ENCODE data around the gene CELF1.
"Not testable (repeated sequence)": the region's sequence is repeated elsewhere in the genome, so short reads cannot be mapped to it uniquely, and the experiment has no call there.

Gene CELF1

GRCh38 chr11:47551086-47551485 lies 1.8 kb downstream of the CELF1 start:
- peak; percentile 48 for TF ChIP-seq CTCF (IDR thresholded peaks at IDR 0.05)
- TF ChIP-seq ZFX (IDR thresholded peaks at IDR 0.05; ENCODE audit: borderline replicate concordance) = no peak
- H3K27ac ChIP-seq = peak overlapping the region; percentile 81

GRCh38 chr11:47550288-47551047 lies 2.5 kb downstream of the CELF1 start:
- no peak for TF ChIP-seq ZFX (IDR thresholded peaks at IDR 0.05; ENCODE audit: borderline replicate concordance)
- no peak for TF ChIP-seq CTCF (IDR thresholded peaks at IDR 0.05)
- peak overlapping the region; percentile 81; the same call in 1 of the 2 replicates for H3K27ac ChIP-seq

- H3K27ac ChIP-seq = not testable (repeated sequence)
These were observed 6.7 kb downstream of the CELF1 start for GRCh38 chr11:47546274-47546673.

GRCh38 chr11:47545298-47545697 lies 7.6 kb downstream of the CELF1 start:
- TF ChIP-seq ZFX (IDR thresholded peaks at IDR 0.05; ENCODE audit: borderline replicate concordance) (no peak), CTCF (IDR thresholded peaks at IDR 0.05) (no peak)
- no peak overlapping the region for H3K27ac ChIP-seq

- H3K27ac ChIP-seq = no peak overlapping the region
- TF ChIP-seq CTCF (IDR thresholded peaks at IDR 0.05) (no peak), ZFX (IDR thresholded peaks at IDR 0.05; ENCODE audit: borderline replicate concordance) (no peak)
These were observed 11.9 kb downstream of the CELF1 start for GRCh38 chr11:47541070-47541469.

- peak overlapping the region; percentile 24; the same call in 1 of the 2 replicates for H3K27ac ChIP-seq
- TF ChIP-seq ZFX (IDR thresholded peaks at IDR 0.05; ENCODE audit: borderline replicate concordance) (no peak), CTCF (IDR thresholded peaks at IDR 0.05) (no peak)
These were observed 13.3 kb downstream of the CELF1 start for GRCh38 chr11:47539681-47540039.

GRCh38 chr11:47538741-47539565 lies 14.0 kb downstream of the CELF1 start:
- H3K27ac ChIP-seq = peak overlapping the region; percentile 24; the same call in 1 of the 2 replicates
- TF ChIP-seq CTCF (IDR thresholded peaks at IDR 0.05) (no peak), ZFX (IDR thresholded peaks at IDR 0.05; ENCODE audit: borderline replicate concordance) (no peak)

All from 22Rv1 (cell line).